CD1c-positive myeloid dendritic cell (primary cell): ENCODE data around the gene PGM1.

Experiments used
- DNase-seq: peaks from one replicate; pipeline ENCODE4 v3.0.0-alpha.2; 2016; ENCODE audit errors: extremely low spot score

The PGM1 gene

GRCh38 chr1:63701187-63701586 lies 108.0 kb downstream of the PGM1 start:
- DNase-seq = no peak

GRCh38 chr1:63703701-63704107 lies 110.5 kb downstream of the PGM1 start:
- no peak for DNase-seq

GRCh38 chr1:63704443-63704842 lies 111.2 kb downstream of the PGM1 start:
- DNase-seq = no peak

GRCh38 chr1:63705078-63705477 lies 111.9 kb downstream of the PGM1 start:
- DNase-seq = no peak

DNA sequence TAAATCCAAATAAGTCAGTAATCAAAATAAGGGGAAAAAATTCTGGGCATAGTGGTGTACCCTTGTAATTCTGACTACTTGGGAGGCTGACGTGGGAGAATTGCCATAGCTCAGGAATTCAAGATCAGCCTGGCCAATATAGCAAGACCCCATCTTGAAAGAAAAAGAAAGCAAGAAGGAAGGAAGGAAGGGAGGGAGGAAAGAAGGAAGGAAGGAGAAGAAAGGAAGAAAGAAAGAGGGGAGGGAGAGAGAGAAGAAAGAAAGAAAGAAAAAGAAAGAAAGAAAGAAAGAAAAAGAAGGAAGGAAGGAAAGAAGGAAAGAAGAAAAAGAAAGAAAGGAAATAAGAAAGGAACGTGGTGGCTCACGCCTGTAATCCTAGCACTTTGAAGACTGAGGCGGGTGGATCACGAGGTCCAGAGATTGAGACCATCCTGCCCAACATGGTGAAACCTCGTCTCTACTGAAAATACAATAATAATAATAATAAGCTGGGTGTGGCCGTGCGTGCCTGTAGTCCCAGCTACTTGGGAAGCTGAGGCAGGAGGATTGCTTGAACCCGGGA lies 116.1 kb downstream of the PGM1 start:
- DNase-seq = no peak
